ENCODE results near the gene MTG2. TPM values are rescaled to one million over a fixed set of nuclear protein-coding genes. Genes with fewer than 3 reads are reported as not detected.

The MTG2 gene
- total and polyA plus RNA-seq, 2 experiments from 2014 or later: 11.3 to 11.7 TPM

DNA sequence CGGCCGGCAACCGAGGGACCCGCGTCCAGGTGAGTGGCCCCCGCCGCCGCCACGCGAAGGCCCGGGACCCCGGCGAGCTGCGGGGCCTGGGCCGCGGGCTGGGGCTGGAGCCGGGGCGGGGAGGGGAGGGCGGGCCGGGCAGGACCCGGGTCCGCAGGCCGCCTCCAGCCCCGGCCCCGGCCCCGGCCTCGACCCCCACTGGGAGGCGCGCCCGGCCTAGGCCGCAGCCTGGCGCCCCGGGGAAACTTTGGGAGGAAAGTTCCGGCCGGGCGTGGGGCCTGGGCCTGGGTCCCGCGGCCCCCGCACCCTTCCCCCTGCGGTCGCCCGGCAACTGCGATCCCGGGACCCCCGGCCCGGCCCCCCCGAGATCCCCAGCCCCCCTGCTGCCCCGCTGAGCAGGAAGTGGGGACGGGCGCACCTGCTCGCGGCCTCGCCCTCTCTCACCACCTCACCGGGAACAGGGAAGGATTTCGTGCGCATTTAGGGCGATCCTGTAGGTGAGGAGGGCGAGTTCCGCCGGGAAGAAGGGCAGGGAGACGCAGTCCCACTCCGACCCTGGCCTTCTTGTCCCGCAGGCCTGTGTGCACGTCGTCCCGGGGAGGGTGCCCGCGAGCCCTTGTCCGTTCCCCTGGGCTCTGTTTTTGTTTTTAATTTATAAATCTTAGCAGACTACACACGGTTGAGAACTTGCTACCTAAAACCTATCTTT lies 55.9 kb downstream of the MTG2 start:
- Histone ChIP-seq H3K4me2 (peak overlapping the region; percentile 96), H3F3A (replicated peaks; ENCODE audit: low read depth) (0 out of 2 replicates have a peak, but pooled peaks cover 3% of the 10 kb centered on the region), H3K27ac (ENCODE audit: low read depth) (peak overlapping the region; percentile 66; the same call in 1 of the 2 replicates), H3K4me1 (ENCODE audit: insufficient read depth) (peaks cover 9% of the 10 kb centered on the region), H3K79me2 (replicated peaks; ENCODE audit: insufficient read depth) (peaks cover 47% of the 10 kb centered on the region), H2AFZ (peak overlapping the region; percentile 43; the same call in 1 of the 2 replicates), H3K4me3 (peak overlapping the region; percentile 83), H3K27me3 (ENCODE audit: insufficient read depth) (no peaks in the 10 kb centered on the region), H3K9me2 (ENCODE audit: insufficient read depth) (no peaks in the 10 kb centered on the region), H4K20me1 (replicated peaks; ENCODE audit: insufficient read depth) (peaks cover 16% of the 10 kb centered on the region), H3K36me3 (ENCODE audit: insufficient read depth) (no peaks in the 10 kb centered on the region)
- peak overlapping the region; percentile 83 for H3K4me3 Mint-ChIP-seq
- H3K36me3 Mint-ChIP-seq (ENCODE audit: low read depth): peaks cover 5% of the 10 kb centered on the region; the same call in 1 of the 3 replicates
- no peak overlapping the region for H3K27ac Mint-ChIP-seq
- TF ChIP-seq CREB1 (CRISPR knock-in tag; IDR thresholded peaks at IDR 0.05; ENCODE audit: low read depth) (no peak), NANOG (IDR thresholded peaks at IDR 0.05; ENCODE audit: borderline replicate concordance) (no peak), EZH2 (IDR thresholded peaks at IDR 0.05; ENCODE audit: low read depth, unreplicated experiment) (no peak), EZH2phosphoT487 (IDR thresholded peaks at IDR 0.05; ENCODE audit: unreplicated experiment) (no peak), ZNF114 (CRISPR knock-in tag; IDR thresholded peaks at IDR 0.05) (no peak), ZNF331 (CRISPR knock-in tag; IDR thresholded peaks at IDR 0.05; ENCODE audit: low read depth) (no peak)
- TF ChIP-seq, protein P1, sequence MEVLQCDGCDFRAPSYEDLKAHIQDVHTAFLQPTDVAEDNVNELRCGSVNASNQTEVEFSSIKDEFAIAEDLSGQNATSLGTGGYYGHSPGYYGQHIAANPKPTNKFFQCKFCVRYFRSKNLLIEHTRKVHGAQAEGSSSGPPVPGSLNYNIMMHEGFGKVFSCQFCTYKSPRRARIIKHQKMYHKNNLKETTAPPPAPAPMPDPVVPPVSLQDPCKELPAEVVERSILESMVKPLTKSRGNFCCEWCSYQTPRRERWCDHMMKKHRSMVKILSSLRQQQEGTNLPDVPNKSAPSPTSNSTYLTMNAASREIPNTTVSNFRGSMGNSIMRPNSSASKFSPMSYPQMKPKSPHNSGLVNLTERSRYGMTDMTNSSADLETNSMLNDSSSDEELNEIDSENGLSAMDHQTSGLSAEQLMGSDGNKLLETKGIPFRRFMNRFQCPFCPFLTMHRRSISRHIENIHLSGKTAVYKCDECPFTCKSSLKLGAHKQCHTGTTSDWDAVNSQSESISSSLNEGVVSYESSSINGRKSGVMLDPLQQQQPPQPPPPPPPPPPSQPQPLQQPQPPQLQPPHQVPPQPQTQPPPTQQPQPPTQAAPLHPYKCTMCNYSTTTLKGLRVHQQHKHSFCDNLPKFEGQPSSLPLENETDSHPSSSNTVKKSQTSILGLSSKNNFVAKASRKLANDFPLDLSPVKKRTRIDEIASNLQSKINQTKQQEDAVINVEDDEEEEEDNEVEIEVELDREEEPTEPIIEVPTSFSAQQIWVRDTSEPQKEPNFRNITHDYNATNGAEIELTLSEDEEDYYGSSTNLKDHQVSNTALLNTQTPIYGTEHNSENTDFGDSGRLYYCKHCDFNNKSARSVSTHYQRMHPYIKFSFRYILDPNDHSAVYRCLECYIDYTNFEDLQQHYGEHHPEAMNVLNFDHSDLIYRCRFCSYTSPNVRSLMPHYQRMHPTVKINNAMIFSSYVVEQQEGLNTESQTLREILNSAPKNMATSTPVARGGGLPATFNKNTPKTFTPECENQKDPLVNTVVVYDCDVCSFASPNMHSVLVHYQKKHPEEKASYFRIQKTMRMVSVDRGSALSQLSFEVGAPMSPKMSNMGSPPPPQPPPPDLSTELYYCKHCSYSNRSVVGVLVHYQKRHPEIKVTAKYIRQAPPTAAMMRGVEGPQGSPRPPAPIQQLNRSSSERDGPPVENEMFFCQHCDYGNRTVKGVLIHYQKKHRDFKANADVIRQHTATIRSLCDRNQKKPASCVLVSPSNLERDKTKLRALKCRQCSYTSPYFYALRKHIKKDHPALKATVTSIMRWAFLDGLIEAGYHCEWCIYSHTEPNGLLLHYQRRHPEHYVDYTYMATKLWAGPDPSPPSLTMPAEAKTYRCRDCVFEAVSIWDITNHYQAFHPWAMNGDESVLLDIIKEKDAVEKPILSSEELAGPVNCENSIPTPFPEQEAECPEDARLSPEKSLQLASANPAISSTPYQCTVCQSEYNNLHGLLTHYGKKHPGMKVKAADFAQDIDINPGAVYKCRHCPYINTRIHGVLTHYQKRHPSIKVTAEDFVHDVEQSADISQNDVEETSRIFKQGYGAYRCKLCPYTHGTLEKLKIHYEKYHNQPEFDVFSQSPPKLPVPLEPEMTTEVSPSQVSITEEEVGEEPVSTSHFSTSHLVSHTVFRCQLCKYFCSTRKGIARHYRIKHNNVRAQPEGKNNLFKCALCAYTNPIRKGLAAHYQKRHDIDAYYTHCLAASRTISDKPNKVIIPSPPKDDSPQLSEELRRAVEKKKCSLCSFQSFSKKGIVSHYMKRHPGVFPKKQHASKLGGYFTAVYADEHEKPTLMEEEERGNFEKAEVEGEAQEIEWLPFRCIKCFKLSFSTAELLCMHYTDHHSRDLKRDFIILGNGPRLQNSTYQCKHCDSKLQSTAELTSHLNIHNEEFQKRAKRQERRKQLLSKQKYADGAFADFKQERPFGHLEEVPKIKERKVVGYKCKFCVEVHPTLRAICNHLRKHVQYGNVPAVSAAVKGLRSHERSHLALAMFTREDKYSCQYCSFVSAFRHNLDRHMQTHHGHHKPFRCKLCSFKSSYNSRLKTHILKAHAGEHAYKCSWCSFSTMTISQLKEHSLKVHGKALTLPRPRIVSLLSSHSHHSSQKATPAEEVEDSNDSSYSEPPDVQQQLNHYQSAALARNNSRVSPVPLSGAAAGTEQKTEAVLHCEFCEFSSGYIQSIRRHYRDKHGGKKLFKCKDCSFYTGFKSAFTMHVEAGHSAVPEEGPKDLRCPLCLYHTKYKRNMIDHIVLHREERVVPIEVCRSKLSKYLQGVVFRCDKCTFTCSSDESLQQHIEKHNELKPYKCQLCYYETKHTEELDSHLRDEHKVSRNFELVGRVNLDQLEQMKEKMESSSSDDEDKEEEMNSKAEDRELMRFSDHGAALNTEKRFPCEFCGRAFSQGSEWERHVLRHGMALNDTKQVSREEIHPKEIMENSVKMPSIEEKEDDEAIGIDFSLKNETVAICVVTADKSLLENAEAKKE (CRISPR knock-in tag; IDR thresholded peaks at IDR 0.05): no peak
- TF ChIP-seq, protein P2, sequence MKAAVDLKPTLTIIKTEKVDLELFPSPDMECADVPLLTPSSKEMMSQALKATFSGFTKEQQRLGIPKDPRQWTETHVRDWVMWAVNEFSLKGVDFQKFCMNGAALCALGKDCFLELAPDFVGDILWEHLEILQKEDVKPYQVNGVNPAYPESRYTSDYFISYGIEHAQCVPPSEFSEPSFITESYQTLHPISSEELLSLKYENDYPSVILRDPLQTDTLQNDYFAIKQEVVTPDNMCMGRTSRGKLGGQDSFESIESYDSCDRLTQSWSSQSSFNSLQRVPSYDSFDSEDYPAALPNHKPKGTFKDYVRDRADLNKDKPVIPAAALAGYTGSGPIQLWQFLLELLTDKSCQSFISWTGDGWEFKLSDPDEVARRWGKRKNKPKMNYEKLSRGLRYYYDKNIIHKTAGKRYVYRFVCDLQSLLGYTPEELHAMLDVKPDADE (IDR thresholded peaks at IDR 0.05): no peak
- peaks cover 6% of the 10 kb centered on the region; the same call in 2 of the 3 replicates for H3K4me1 Mint-ChIP-seq
- no peaks in the 10 kb centered on the region for H3K9me3 Mint-ChIP-seq
- H3K27me3 Mint-ChIP-seq (ENCODE audit: insufficient read depth, low read depth, poor library complexity): peaks cover 10% of the 10 kb centered on the region
- DNase-seq (ENCODE audit: low spot score) (peak; percentile 61), ATAC-seq (peak; percentile 18)

Measured in GM23338 (cell line).